HG03469 (cell line): ENCODE data around the gene OCA2.
"Not testable (repeated sequence)": the region's sequence is repeated elsewhere in the genome, so short reads cannot be mapped to it uniquely, and the experiment has no call there.

Experiments used
- ATAC-seq: cut with Tn5 transposase; IDR thresholded peaks from one replicate; pipeline ENCODE4 v1.9.1; 2021; ENCODE audit warnings: mild to moderate bottlenecking, moderate library complexity, moderate number of reproducible peaks; ENCODE audit not compliant: unreplicated experiment

The OCA2 gene

DNA sequence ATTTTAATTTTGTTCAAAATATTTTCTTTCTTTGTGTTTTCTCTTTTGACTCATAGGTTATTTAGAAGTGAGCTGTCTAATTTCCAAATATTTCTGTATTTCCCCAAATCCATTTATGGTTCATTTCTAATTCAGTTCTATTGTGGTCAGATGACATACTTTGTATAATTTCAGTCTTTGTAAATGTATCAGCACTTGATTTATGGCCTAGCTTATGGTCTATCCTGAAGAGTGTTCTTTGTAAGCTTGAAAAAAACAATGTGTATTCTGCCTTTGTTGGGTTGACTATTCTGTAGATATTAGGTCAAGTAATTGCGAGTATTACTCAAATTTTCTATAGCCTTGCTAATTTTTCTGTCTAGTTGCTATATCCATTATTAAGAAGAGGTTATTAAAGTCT lies 311.2 kb downstream of the OCA2 start:
- no peak for ATAC-seq

DNA sequence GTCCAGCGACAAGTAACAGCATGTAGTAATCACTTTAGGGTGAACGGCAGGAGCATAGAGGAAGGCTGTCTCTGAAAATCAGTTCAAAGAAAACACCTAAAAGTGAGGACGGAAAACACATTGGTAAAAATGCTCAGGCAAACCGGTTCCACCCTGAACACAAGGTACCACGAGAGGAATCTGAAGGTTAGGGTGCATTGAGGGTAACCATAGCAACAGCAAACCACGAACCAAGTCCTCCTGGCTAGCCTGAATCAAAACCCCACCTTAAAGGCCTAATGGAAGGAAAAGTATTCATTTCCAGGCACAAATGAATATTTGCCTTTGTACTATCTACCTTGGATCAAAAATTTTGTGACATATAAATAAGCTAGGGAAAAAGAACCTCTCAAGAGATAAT lies 315.0 kb downstream of the OCA2 start:
- no peak for ATAC-seq

DNA sequence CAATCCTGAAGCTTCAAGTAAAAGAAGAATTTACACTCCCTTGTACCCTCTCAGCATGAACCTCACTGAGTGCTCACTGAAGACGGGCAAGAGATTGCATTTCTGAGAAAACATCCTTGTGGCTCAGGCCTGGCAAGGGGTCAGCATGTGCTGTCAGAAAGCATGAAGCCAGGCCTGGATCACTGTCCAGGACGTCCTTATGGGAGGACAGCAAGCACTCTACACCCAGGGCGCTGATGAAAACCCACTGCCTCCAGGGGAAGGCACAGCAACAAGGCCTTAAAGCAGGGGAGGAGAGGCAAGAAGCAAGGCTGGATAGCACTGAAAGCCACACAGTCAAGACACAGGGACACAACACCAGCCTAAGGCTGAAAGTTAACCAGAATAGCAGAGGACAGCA lies 315.4 kb downstream of the OCA2 start:
- ATAC-seq: no peak

DNA sequence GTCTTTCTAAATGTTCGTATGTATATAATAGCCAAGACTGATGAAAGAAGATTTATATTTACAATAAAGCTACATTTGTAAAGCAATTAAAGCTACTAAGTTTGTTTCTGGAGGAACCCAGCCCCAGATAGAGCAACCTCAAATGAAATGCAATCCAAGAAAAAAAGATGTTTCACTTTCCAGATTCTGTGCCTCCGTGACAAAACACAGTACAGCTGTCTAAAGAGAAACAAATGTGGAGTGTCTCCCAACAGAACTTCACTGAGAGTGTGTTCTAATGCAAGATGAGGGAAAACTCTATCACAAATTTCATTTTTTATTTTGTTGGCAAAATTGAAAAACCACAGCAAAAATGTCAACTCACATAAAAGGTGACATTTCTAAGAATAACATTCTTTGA lies 317.0 kb downstream of the OCA2 start:
- no peak for ATAC-seq

DNA sequence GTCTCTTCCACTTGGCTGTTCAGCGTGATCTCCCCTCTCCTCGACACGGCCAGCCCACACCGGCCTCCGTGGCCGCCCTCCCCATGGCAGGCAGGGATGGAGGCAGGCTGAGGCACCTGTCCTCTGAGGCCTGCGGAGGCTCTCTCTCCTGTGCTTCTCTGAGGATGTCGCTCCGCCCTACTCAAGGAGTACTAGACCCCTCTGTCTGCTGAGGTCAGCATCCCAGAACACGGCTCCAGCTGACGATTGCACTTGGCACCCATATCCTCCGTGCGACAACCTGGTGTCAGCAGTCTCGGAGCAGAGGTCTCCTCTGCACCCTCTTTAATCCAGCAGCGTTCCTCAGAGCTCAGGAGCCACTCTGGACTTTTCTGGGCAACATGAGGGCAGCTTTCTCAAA lies 322.6 kb downstream of the OCA2 start:
- ATAC-seq: no peak

DNA sequence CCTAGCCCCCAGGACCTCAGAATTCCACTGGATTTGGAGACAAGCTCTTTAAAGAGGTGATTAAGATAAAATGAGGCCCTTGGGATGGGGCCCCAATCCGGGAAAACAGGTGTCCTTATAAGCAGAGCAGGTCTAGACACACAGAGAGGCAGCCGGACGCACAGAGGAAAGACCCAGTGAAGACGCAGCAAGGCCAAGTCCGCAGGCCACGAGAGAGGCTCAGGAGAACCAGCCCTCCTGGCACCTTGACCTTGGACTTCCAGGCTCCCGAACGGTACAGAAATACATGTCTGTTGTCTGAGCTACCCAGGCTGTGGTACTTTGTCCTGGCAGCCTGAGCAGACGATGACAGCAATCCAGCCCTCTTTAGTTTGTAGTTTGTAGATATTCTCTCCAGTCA lies 324.5 kb downstream of the OCA2 start:
- ATAC-seq: no peak

DNA sequence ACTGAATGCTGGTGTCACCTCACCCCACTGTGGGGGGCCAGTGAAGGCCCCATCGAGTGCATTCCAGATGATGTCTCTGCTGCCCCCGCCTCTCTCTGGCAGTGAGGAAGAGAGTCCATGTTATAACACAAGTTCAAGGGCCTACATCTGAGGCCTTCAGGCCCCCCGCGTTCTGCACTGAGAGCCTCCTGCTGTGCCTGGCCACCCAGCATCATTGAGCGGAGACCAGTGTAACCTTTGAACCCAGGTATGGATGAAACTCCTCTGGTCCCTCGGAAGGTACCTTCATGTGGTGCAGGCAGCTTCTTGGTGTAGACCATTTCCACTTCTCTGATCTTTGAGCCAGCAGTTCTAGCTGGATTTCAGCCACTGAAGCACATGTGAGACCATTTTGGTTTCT lies 324.9 kb downstream of the OCA2 start:
- no peak for ATAC-seq

DNA sequence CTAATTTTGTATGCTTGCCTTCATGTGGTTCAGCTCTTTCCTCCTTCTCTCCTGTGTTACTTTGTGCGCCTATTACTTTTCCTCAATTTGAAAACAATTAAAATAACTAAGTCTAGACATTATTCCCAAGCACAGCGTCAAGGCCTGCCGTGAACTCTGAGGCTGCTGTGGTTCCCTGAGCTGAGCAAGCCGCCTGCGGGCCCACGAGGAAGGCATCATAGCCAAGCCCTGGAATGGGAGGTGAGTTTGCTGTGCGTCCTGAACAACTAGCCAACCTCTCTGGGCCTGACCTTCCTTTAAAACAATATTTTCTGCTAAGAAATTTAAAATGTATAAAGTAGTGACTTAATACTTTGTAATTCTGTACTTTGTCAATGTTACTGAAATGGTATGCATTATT lies 327.2 kb downstream of the OCA2 start:
- no peak for ATAC-seq

DNA sequence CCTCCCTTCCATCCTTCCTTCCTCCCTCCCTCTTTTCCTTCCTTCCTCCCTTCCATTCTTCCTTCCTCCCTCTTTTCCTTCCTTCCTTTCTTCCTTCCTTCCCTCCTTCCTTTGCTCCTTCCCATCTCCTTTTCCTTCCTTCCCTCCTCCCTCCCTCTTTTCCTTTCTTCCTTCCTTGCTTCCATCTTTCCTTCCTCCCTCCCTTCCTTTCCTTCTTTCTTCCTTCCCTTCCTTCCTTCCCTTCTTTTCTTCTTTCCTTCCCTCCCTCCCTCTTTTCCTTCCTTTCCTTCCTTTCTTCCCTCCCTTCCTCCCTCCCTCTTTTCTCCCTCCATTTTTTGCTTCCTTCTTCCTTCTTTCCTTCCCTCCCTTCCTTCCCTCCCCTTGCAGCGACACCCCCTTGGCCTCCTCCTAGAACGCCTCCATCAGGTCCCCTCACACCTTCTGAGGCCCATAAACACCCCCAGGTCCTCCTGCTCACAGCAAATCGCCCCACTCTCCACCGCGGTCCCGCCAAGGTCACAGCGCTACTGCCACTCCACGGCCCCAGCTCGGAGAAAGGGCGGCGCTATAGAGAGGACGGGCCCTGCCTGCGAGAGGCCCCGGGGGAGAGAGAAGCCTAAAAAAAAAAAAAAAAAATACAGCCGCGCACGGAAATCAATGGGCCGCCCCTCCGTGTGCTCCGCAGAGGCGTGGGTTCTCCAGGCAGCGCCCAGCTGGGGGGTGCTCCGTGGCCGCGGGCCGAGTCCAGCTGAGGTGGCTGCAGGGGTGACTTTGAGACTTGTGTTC lies 328.2 kb downstream of the OCA2 start:
- no peak for ATAC-seq

DNA sequence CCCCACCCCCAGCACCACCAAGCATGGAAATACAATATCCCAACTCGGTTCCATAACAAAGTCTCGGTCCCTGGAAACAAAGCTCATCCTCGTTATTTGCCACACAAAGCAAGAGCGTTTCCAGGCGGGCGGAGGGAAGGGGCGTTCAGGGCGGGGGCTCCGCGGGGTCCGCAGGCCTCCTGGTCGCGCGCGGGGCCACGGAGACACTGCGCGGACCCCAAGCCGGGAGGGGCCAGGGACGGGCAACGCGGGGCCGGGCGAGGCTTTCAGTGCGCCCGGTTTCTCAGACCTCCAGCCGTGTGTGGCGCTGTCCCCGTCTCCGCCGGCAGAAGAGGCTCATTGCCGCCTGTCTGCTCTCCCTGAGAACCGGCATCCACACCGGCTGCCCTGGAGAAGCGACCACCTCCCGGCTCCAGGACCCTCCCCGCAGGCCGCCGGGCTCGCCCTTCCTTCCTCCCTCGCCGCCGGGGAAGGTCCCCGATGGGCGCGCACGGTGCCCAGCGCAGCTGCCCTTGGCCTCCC lies 329.0 kb downstream of the OCA2 start:
- ATAC-seq: no peak

DNA sequence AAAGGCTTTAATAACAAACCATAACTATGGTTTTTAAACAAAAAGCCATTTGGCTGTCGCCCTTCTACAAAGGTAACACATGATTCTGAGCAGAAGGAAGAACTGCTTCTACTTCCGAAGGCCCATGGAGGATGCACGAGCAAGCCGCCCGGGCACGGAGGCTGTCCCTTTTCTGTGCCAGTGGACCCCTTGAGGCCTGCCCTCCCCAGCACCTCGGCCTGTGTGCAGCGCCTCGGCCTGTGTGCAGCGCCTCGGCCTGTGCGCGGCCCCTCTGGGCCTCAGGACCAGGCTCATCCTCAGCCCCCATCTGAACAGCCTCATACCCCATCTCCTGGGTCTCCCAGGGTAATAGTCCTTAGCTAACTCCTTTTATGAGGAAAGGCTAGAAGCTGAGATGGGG lies 329.5 kb downstream of the OCA2 start:
- no peak for ATAC-seq

DNA sequence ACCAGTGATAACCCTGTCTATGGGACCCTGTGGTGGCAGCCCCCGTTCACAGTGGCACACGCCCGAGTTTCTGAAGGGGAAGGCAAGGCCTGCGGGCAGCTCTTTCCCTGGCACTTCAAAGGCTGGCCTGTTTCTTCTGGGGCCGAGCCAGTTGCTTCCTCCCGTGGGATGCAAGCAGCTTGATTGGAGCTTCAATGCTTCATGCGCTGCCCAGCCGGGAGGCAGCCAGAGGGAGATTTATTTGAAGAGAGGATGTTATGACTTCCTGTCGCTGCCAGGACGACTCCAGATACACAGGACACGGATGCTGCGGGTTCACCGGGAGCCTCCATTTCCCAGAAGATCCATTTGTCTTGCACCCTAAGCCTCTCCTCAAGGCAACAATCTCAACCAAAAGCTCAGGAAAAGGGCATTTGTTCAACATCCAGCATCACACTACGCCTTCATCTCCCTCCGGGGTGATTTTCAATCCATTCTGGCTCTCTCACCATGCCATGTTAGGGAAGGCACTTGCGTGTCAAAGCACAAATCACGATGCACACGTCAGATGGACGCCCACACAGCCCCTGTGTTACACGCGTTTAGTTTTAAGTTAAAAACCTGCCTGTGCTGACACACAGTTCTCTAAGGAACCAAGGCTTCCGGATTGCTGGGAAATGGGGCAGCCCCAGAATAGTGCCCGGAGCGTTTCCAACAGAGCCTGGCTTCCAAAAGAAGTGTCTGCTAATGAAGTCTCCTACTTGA lies 330.2 kb downstream of the OCA2 start:
- ATAC-seq: no peak

DNA sequence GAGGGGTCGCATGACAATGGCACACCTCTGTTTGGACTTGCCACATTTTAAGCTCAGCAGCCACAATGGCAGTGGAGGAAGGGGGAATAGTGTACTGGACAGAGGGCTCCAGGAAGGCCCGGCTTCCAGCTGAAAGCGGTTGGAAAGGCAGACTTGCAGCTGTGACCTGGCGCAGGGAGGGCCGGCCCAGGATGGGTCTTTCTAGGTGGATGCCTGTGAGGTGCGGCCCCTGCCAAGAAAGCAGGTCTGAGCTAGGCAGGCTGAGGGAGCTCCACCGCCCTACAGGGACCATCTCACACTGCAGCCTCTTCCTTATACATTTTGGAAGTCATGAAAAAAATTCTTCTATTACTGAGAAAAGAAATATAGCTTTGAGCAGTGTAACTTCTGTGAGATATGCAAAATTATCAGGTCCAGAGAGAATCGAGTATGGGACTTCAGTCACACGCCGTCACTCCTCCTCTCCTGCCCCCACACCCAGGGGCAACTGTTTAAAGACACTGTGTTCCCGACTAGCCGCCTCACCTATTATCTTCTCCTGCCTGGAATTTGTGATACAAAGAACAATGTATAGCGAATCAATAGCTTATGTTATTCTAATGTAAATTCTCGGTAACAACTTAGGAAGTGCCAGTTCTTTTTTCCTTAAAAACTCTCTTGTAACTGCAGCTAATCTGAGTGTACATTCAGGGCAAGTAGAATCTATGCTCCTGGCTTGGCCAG lies 331.0 kb downstream of the OCA2 start:
- ATAC-seq: no peak

DNA sequence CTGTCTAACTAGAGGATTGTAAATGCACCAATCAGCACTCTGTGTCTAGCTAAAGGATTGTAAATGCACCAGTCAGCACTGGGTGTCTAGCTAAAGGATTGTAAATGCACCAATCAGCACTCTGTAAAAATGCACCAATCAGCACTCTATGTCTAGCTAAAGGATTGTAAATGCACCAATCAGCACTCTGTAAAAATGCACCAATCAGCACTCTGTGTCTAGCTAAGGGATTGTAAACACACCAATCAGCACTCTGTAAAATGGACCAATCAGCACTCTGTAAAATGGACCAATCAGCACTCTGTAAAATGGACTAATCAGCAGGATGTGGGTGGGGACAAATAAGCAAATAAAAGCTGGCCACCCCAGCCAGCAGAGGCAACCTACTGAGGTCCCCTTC lies 331.7 kb downstream of the OCA2 start:
- ATAC-seq: not testable (repeated sequence)

DNA sequence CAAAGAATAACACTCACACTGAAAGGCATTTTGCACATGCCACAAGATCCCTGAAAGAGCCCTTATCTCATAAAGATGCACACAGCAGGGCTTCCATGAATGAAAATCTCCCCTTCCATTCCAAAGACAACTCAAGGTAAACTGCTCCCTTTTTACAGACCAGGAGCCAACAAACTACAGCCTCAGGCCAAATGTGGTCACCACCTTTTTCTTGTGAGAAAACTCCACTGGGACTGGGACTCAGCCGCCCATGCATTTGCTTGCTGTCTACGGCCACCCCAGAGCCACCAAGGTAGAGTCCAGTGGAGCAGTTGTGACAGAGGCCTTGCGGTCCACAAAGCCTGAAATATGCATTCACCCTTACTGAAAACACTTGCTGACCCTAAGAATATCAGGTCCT lies 334.8 kb downstream of the OCA2 start:
- no peak for ATAC-seq

DNA sequence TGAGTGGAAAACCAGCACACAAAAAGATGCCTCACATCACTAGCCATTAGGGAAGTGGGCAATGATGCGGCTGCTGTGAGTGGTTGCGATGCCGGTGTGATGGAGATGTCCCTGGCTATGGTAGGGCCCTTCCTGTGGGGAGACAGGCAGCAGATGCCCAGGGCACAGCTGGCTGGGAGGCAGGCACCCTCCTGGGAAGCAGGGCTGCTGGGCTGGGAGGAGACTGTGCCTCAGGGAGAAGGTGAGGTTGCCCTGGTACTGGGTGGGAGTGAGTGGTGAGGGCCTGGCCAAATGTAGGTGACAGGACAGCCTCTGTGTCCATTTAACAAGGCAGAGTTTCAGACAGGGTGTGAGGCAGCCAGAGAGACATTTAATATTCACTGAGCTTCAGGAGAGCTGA lies 335.6 kb downstream of the OCA2 start:
- no peak for ATAC-seq

DNA sequence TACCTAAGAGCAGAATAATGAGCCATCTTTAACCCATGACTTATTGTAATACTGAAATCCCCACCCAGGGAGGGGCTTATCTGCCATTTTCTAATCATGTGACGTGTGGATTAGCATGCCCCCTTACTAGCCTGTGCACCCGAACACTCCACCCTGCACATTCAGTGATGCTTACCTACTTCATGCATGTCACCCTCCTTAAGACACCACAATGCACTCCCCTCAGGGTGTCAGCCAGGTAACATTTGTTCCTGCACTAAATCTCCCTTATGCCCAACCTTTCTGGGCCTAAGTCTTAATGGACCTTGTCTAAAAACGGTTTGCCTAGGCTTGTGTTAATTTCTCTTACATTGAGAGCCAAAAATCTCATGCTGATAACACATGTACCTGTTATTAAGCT lies 336.6 kb downstream of the OCA2 start:
- ATAC-seq: no peak

DNA sequence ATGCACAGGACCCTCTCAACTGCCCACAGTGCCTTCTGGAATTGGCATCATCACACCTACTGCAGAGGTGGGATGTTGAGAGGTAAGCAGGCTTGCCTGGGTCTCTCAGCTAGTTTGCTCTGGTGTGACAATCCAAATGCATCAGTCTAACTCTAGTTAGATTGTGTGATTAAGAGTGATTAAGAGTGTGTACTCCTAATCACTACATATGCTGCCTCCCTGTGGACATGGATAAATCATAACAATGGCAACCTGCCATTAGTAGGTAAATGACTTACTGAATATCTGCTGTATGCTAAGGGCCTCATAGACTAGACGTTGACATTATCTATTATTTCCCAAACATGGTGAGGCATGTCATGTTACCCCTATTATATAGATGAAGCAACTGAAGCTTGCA lies 342.1 kb downstream of the OCA2 start:
- no peak for ATAC-seq

DNA sequence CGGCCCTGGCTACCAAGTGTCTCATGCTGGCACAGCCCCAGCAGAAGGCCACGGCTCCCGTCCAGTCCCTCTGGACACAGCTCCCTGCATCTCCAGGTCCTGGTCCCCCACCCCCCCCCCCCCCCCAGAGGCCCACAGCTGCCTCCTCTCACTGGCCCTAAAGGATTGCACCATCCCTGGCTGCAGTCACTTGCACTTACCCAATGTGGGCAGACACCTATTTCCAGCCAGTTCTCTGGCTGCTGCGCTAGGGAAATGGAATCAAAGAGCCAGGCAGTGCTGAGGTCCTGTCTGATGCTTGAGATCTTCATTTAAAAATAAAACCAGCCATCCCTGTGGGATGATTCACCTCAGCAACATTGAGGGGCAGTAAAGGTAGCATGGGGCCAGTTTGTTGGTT lies 346.4 kb downstream of the OCA2 start:
- no peak for ATAC-seq

DNA sequence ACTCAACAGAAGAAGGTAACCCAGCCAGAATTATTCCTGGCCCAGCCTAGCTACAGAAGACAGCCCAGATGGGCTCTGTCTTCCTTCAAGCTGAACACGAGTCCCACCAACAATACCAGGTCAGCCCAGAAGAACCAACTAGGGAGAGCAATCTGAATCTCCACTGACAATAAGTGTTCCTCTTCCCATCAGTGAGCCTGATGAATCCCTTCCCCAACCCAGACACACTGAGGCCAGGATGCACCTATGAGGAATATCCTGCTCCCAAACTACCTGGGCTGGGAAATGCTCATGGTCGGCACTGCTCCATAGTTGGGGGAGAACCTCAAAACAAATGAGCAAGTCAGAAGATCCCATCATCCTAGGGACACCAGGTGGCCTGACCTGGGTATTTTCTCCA lies 351.1 kb downstream of the OCA2 start:
- ATAC-seq: no peak

DNA sequence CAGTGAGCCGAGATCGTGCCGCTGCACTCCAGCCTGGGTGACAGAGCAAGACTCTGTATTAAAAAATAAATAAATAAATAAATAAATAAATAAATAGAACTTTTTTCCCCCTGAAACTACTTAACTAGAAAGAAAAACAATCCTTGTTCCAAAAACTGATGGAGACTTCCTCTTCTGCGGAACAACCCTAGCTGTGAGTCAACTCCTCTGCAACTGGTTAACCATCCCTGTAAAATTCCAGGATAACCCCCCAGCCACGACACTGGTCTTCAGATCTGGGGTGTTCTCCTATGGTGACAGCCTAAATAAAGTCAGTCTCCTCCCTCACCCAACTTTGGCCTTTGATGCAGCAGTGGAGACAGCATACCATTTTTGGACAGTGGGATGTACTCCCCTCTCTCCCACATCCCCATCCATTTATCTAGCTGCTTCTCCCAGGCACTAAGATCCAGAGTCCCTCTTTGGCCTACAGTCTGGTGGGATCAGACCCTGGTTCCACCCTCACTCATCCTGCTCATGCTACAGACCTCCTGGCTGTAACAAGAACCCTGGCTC lies 352.6 kb downstream of the OCA2 start:
- ATAC-seq: no peak
